Sciatic nerve (tissue), 2 donors: ENCODE data around the gene HDAC6. TPM values are rescaled to one million over a fixed set of nuclear protein-coding genes. Genes with fewer than 3 reads are reported as not detected.

Source experiments
- ATAC-seq: fragments of 200-7000 bp; cut with Tn5 transposase; one replicate; pipeline ENCODE4 v1.9.1; 2020; ENCODE audit warnings: mild to moderate bottlenecking, moderate library complexity
- DNase-seq: peaks from one replicate; pipeline ENCODE4 v3.0.0-alpha.2; 2020; ENCODE audit warnings: low spot score
- intact Hi-C: fragments of 100-400 bp; cut with DNase I; formaldehyde crosslinking; loops from one replicate; pipeline ENCODE4 v1.14.2; 2022
- total RNA-seq: library from RNA; stranded (reverse); fragmentation: NEBNext Ultra II Directional; extraction: Animal tissue kit (Norgen Biotek cat#: 25700); gene quantifications from one replicate; pipeline ENCODE4 v1.2.1, GENCODE V29; 2021
- donor health status: DM: no; HTN: no; CAD: no.
- donor health status: DM: no; HTN: no; CAD: no.

Gene HDAC6
- 106 TPM for total RNA-seq

DNA sequence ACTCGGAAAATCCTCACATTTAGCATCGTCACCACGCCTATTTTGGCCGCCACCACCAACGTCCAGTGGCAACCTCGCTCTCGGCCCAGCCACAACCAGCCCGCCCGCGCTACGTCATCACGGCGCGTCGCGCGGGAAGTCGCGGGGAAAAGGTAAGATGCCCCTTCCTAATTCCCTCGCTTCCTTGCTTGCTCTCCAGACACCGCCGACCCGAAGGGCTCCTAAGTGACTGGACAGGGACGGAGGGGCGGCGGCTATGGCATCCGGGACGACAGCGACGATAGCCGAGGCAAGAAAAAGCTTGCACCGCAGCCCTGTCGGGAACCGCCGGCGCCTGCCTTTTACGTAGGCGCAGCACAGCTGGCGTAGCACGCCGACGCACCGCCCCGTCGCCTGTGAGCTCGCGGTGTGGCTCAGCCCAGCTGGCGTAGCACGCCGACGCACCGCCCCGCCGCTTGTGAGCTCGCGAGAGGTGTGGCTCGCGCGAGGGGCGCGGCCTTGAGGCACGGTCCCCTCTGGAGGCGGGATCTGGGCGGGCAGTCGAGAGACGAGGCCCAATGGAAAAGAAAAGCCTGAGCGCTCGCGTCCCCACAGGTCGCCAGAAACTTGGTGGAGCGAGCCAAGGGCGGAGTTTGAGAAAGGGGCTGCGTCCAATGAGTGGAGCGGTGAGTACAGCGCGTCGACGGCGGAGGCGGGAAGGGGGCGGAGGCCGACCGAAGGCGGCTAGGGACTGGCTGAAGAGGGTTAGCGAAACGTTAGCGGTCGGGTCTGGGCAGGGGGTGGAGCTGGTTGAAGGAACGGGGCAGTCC is at the start of gene HDAC6:
Gene HDAC6 (plus strand): TSS at position 788 of the 809 bp plus-strand sequence. CDS start 626 bp downstream, outside the sequence.
- intact Hi-C loops: no loop called here

DNA sequence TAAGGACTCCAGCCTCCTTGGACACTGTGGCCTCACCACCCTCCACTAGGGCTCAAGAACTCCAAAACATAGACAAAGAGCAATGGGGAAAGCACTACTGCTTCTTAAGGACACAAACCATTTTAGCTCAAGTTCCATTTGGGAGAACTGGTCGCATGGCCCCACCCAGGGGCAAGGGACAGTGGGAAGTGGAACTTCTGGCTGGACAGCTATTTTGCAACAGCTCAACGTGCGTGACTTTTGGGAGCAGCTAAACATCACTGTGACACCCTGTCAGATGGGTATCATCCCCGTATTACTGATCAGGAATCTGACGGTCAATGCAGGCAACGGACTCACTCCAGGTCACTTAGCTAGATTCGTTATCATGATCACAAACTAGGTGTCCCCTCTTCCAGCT is 49.4 kb upstream of the HDAC6 start:
- no peak for ATAC-seq
- no peak for DNase-seq

More for the DNA sequence above, at the start of gene HDAC6:
- peak; percentile 97 for ATAC-seq
- peak; percentile 96 for DNase-seq

GRCh38 chrX:48753708-48754228 is 48.1 kb upstream of the HDAC6 start:
- DNase-seq: no peak
- intact Hi-C loops: no loop called here
- no peak for ATAC-seq

More for the DNA sequence above, 49.4 kb upstream of the HDAC6 start:
- intact Hi-C loops: no loop called here

DNA sequence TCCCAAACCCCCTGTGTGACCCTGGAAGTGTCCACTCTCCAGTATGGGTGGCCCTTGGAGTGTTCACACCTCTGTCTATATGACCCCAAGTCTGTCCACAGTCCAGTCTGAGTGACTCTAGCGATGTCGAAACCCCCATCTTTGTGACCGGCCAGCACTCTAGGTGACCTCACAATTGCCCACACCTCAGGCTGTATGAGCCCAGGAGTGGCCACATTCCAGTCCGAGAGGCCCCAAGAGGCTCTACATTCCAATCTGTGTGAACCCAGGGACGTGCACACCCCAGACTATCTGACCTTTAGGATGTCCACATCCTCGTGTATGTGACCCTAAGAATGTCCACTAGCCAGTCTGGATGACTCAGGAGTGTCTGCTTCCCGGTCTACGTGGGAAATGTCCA is 47.6 kb upstream of the HDAC6 start:
- ATAC-seq (no peak), DNase-seq (no peak)
- intact Hi-C loops: no loop called here

DNA sequence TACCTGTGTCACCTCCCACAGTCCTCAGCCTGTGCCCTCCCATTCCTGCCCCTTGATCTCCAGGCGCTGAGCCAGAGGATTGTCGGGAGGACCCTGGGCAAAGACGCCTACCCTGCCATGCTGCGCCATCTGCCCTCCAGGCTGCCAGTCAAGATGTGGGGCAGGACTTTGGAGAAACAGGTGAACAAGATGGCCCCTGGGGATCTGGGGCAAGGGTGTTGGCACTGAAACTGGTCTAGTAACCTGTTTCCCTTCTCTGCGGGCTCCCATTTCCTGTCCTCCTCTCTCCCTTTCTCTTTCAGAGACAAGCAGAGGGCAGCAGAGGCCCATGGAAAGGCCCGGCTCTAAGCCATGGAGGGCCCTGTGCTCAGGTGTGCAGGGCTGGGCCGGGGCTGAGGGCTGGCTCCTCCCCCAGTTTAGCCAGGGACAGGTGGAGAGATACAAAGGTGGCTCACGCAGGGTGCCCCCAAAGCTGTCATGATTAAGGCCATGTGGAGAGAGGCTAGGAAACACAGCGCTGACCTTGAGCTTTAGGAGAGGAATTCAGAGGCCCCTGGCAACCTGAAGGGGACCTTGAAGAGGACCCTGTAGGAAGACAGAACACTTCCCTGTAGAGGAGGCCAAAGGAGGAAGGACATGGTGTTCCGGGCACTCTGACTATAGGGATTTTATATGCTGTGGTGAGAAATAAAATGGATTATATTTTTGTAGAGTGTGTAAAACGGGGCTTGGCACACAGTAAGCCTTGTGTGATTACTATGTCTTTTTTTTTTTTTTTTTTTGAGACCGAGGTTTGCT is 40.0 kb upstream of the HDAC6 start, which contains the start of gene GLOD5:
Gene GLOD5 (plus strand): TSS at position 74 of the 798 bp plus-strand sequence. CDS start 44 bp downstream, at position 118.
- ATAC-seq: no peak
- intact Hi-C loops: no loop called here
- no peak for DNase-seq

- no peak for DNase-seq
- ATAC-seq: no peak
- intact Hi-C loops: no loop called here
These were observed 32.6 kb upstream of the HDAC6 start for GRCh38 chrX:48769230-48769629.

DNA sequence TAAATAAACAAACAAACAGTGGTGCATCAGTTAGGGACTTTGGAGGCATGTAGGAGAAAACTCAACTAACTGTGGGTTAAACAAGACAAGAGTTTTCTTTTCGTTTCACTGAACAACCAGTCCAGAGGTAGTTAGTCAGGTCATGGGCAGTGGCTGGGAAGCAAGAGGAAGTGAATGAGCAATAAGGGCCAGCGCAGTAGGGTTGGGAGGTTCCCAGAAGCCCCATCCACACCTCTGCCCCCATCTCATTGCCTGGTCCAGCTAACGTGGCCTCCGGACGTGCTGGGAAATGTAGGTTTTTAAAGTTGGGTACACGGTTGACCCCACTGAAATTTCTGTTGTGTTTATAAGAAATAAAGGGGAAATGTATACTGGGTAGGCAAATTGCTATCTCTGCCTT is 31.6 kb upstream of the HDAC6 start:
- ATAC-seq: no peak

GRCh38 chrX:48772602-48773001 is 29.3 kb upstream of the HDAC6 start:
- intact Hi-C loops: no loop called here
- ATAC-seq (no peak), DNase-seq (no peak)

More for the DNA sequence above, 31.6 kb upstream of the HDAC6 start:
- DNase-seq: no peak
- intact Hi-C loops: no loop called here

- intact Hi-C loops: no loop called here
- no peak for ATAC-seq
- DNase-seq: no peak
These were observed 24.9 kb upstream of the HDAC6 start for GRCh38 chrX:48776818-48777439.

DNA sequence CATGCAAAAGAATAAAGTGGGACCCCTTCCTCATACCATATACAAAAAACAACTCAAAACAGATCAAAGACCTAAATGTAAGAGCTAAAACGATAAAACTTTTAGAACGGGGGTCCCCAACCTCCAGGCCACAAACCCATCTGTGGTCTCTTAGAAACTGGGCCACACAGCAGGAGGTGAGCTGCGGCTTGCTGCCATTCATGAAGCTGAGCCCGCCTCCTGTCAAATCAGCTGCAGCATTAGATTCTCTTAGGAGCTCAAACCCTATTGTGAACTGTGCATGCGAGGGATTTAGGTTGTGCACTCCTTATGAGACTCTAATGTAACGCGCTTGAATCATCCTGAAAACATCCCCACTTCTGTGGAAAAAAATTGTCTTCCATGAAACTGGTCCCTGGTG is 22.5 kb upstream of the HDAC6 start:
- intact Hi-C loops: no loop called here
- DNase-seq (no peak), ATAC-seq (no peak)

- DNase-seq: no peak
- no peak for ATAC-seq
- intact Hi-C loops: no loop called here
These were observed 20.2 kb upstream of the HDAC6 start for GRCh38 chrX:48781705-48782104.

GRCh38 chrX:48782216-48782615 is 19.7 kb upstream of the HDAC6 start:
- intact Hi-C loops: no loop called here
- ATAC-seq (no peak), DNase-seq (no peak)

- no peak for DNase-seq
- no peak for ATAC-seq
- intact Hi-C loops: no loop called here
These were observed 19.1 kb upstream of the HDAC6 start for GRCh38 chrX:48782795-48783194.

DNA sequence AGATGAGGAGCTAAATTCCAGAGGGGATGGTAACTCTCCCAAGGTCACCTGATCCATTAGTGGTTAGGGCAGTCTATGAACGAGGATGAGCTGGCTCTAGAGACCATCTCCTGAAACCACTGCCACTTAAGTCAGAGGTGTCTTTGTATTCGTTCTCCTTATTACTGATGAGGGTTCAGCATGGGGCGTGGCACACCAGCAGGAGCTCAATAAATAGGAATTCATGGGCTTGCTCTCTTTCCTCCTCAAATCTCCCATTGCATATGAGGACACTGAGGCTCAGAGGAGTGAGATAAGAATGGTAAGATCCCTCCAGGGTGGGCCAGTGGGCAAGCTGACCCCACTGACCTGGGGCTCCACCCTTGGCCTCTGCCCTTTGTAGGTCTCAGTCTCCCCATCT is 17.1 kb upstream of the HDAC6 start:
- intact Hi-C loops: no loop called here
- ATAC-seq (no peak), DNase-seq (no peak)

- no peak for DNase-seq
- intact Hi-C loops: no loop called here
- no peak for ATAC-seq
These were observed 16.7 kb upstream of the HDAC6 start for GRCh38 chrX:48785186-48785539.

DNA sequence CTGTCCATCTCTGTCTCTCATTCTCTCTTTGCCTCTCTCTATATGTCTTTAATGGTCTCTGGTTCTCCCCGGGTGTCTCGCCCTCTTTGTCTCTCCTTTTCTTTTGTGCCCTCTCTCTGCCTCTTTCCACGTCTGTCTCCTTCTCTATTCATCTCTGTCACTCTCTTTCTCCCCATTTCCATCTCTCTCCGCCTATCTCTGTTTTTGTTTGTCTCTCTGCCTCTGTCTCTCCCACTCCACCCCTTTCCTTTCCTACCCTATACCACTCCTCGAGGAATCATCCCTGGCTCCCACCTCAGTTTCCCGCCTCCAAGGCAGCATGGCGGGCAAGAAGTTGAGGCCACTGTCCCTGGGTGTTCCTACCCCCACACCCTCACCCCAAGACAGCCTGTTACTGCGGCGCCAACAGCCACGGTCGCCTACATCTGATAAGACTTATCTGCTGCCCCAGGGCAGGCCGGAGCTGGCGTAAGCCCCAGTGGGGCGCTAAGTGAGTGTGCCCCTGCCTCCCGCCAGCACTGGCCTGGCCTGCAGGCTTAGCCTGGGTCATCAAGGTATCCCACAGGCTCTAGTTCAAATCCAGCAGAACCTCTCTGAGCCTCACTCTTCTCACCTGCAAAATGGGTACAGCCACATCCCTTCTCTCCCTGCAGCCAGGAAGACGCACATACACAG is 16.2 kb upstream of the HDAC6 start:
- ATAC-seq (no peak), DNase-seq (no peak)
- intact Hi-C loops: no loop called here

- DNase-seq (no peak), ATAC-seq (no peak)
- intact Hi-C loops: no loop called here
These were observed 15.5 kb upstream of the HDAC6 start, which contains the start of gene GATA1 for GRCh38 chrX:48786341-48786800. GATA1 (plus strand) TSS chrX:48786590; CDS start chrX:48791110, 4,520 bp downstream.

DNA sequence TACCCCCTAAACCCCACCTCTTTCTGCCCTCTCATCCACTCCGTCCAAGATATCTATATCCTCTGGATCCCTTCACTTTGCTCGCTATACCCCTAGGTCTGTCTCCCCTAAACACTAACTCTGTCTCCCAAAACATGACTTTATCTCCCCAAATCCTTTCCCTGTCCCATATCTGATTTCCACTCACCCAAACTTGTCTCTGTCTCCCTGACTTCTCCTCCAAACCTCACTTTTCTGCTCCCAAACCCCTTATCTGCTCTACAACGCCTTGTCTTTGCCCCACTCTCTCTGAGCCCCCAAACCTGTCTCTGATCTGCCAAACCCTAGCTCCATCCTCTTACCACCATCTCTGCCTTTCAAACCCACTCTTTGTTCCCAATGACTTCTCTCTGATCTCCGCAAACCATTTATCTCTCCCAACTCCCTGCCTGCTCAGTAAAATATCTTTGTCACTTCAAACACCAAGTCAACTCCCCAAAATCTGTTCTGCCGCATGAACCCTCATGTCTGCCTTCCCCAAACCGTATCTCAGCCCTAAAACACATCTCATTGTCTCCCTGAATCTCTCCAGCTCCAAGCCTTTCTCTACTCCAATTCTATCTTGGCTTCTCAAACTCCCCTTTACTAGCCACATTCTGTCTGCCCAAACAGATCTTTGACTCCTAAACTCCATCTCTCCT is 14.9 kb upstream of the HDAC6 start:
- intact Hi-C loops: no loop called here
- no peak for ATAC-seq
- DNase-seq: no peak
